ENCODE results near the gene TDRD7. TPM values are rescaled to one million over a fixed set of nuclear protein-coding genes. Genes with fewer than 3 reads are reported as not detected.

Gene TDRD7
- total and polyA plus RNA-seq, 2 of the 8 experiments (the other 6 are each of a cell fraction or from before 2014, with no cell fraction given) = 1.2 to 2.3 TPM

- TF ChIP-seq MAFK (IDR thresholded peaks at IDR 0.05; ENCODE audit: low read depth, low read length) (no peak), POLR2AphosphoS5 (IDR thresholded peaks at IDR 0.05; ENCODE audit: low read depth, low read length) (no peak)
Observed at GRCh38 chr9:97536480-97536879, 124.6 kb downstream of the TDRD7 start (continued).

All from H1 (cell line).